ENCODE results near the gene CD2AP. TPM values are rescaled to one million over a fixed set of nuclear protein-coding genes. Genes with fewer than 3 reads are reported as not detected.

Gene CD2AP
- total RNA-seq, 1 experiment from 2014 or later: 41.8 TPM

DNA sequence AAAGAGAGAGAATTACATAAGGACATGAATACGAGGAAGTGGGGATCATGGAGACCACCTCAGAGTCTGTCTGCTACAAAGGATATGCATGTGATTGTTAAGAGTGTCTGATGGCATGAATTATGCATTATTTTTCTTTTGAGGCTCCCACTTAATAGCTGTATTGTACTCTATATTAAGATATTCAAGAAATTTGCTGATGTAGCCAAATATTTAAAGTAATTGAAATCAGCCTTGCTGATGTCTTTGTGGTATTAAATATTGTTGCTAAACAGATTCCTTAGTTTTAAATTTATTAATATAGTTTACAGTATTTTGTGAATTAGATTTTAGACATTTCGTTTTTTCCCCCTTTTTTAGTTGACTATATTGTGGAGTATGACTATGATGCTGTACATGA is 25.3 kb downstream of the CD2AP start:
- intact Hi-C loops (cut with micrococcal nuclease; ENCODE audit: unreplicated experiment) (no loop called here), in situ Hi-C loops (cut with HindIII; ENCODE audit: low pct_unique_long_range_greater_than_20kb, low sequenced_read_pairs) (no loop called here)
- CTCF ChIA-PET: no interaction called here
- POLR2A ChIA-PET: no interaction called here
- ATAC-seq: no peak
- peaks cover 10% of the 10 kb centered on the region; the same call in 1 of the 2 replicates for H3K4me1 ChIP-seq (ENCODE audit: control insufficient read depth, insufficient read depth, low read length)
- no peak overlapping the region for H3K27ac ChIP-seq (ENCODE audit: low read length)
- no peak for DNase-seq (ENCODE audit: low read depth, low spot score)
- H3K9me3 ChIP-seq (ENCODE audit: control insufficient read depth, insufficient read depth, low read depth, low read length): no peaks in the 10 kb centered on the region
- no peak overlapping the region for H3K4me3 ChIP-seq (ENCODE audit: low read depth in 2 of 2, low read length in 2 of 2)
- H3K27me3 ChIP-seq (ENCODE audit: control insufficient read depth, insufficient read depth, low read length): no peaks in the 10 kb centered on the region
- no peaks in the 10 kb centered on the region for H3K36me3 ChIP-seq (ENCODE audit: control insufficient read depth, insufficient read depth, low read length)
- no peak for TF ChIP-seq REST (IDR thresholded peaks at IDR 0.05; ENCODE audit: insufficient read depth in 1 of 2, low read depth in 2 of 2, low read length in 1 of 2)
- no peak for TF ChIP-seq POLR2AphosphoS5 (IDR thresholded peaks at IDR 0.05; ENCODE audit: low read depth, low read length)
- no peak for TF ChIP-seq TCF7L2 (IDR thresholded peaks at IDR 0.05; ENCODE audit: low read depth, low read length)
- no peak for TF ChIP-seq SIN3A (IDR thresholded peaks at IDR 0.05; ENCODE audit: borderline replicate concordance, insufficient read depth, low read depth, low read length)
- TF ChIP-seq CTCF (IDR thresholded peaks at IDR 0.05): no peak
- no TSS peak for BruUV-seq (replicated peaks)

DNA sequence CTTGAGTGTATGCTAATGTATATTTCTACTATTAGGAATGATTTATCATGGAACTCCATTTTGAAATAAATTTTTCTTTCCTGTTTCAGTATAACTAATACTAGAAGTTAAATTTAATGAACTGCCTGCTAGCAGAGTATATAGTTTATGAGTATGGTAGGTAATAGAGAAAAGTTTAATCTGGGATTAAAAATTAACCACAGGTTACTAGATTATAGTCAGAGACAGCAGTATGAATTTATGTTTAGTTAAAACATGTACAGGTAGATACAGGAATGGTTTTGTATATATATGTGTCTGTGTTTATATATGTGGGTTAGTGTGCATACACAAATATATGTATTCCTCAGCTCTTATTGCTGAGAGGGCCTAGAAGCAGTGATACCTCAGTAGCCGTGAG is 32.3 kb downstream of the CD2AP start:
- no peak for TF ChIP-seq POLR2AphosphoS5 (IDR thresholded peaks at IDR 0.05; ENCODE audit: low read depth, low read length)
- TF ChIP-seq CTCF (IDR thresholded peaks at IDR 0.05): no peak
- TF ChIP-seq REST (IDR thresholded peaks at IDR 0.05; ENCODE audit: insufficient read depth in 1 of 2, low read depth in 2 of 2, low read length in 1 of 2): no peak
- TF ChIP-seq SIN3A (IDR thresholded peaks at IDR 0.05; ENCODE audit: borderline replicate concordance, insufficient read depth, low read depth, low read length): no peak
- TF ChIP-seq TCF7L2 (IDR thresholded peaks at IDR 0.05; ENCODE audit: low read depth, low read length): no peak
- no TSS peak for BruUV-seq (replicated peaks)
- peaks cover 18% of the 10 kb centered on the region; the same call in 1 of the 2 replicates for H3K9me3 ChIP-seq (ENCODE audit: control insufficient read depth, insufficient read depth, low read depth, low read length)
- CTCF ChIA-PET: no interaction called here
- in situ Hi-C loops (cut with HindIII; ENCODE audit: low pct_unique_long_range_greater_than_20kb, low sequenced_read_pairs) (no loop called here), intact Hi-C loops (cut with micrococcal nuclease; ENCODE audit: unreplicated experiment) (no loop called here)
- H3K36me3 ChIP-seq (ENCODE audit: control insufficient read depth, insufficient read depth, low read length): no peaks in the 10 kb centered on the region; the same call in 1 of the 2 replicates
- no peak for DNase-seq (ENCODE audit: low read depth, low spot score)
- POLR2A ChIA-PET: no interaction called here
- ATAC-seq: no peak
- no peak overlapping the region for H3K4me3 ChIP-seq (ENCODE audit: low read depth in 2 of 2, low read length in 2 of 2)
- no peak overlapping the region for H3K27ac ChIP-seq (ENCODE audit: low read length)
- H3K27me3 ChIP-seq (ENCODE audit: control insufficient read depth, insufficient read depth, low read length): no peaks in the 10 kb centered on the region
- H3K4me1 ChIP-seq (ENCODE audit: control insufficient read depth, insufficient read depth, low read length): no peaks in the 10 kb centered on the region

Data from Panc1 (cell line).